ENCODE results near the gene PDS5B.
A peak's percentile ranks its signal among the peaks of the same experiment; 100 is the strongest.
"Not testable (repeated sequence)": the region's sequence is repeated elsewhere in the genome, so short reads cannot be mapped to it uniquely, and the experiment has no call there.

PDS5B gene

DNA sequence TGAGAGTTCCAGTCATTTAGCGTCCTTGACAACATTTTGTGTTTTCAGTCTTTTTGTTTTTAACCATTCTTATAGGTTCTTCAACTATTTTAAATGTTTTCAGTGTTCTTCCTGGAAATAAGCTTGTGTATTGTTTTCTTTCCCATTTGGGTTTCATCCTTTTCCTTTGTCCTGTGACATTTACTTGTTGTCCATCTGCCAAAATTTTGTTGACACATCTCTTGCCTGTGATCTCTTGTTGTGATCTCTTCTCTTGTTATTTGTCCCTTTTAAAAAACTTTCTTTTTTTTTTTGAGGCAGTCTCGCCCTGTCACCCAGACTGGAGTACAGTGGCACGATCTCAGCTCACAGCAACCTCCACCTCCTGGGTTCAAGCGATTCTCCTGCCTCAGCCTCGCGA lies 96.5 kb downstream of the PDS5B start:
- no peak for DNase-seq (ENCODE audit: low read depth)
- no peak overlapping the region for H3K4me3 ChIP-seq (replicated peaks; ENCODE audit: low read depth, low read length)
- TF ChIP-seq, protein P1, sequence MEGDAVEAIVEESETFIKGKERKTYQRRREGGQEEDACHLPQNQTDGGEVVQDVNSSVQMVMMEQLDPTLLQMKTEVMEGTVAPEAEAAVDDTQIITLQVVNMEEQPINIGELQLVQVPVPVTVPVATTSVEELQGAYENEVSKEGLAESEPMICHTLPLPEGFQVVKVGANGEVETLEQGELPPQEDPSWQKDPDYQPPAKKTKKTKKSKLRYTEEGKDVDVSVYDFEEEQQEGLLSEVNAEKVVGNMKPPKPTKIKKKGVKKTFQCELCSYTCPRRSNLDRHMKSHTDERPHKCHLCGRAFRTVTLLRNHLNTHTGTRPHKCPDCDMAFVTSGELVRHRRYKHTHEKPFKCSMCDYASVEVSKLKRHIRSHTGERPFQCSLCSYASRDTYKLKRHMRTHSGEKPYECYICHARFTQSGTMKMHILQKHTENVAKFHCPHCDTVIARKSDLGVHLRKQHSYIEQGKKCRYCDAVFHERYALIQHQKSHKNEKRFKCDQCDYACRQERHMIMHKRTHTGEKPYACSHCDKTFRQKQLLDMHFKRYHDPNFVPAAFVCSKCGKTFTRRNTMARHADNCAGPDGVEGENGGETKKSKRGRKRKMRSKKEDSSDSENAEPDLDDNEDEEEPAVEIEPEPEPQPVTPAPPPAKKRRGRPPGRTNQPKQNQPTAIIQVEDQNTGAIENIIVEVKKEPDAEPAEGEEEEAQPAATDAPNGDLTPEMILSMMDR (IDR thresholded peaks at IDR 0.05; ENCODE audit: low read length, missing control alignments): no peak

DNA sequence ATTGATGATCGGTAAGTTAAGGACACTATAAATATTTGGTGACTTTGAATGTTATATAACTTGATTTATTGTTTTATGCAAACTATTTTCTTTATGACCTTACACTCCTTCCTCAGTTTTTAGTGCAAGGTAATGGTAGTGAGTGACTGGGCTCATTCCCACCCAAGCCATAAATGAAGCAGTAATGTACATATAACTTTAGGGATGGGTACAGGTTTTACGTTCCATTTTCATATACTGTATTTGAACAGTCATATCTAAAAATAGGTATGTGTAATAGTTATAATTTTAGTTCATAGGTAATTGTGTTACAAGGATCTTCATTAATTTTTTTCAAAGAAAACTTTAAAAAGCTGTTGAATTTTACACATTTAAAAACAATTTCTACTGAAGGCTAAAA lies 101.0 kb downstream of the PDS5B start:
- H3K4me3 ChIP-seq (replicated peaks; ENCODE audit: low read depth, low read length): no peak overlapping the region
- DNase-seq (ENCODE audit: low read depth): no peak
- TF ChIP-seq, protein P1 (IDR thresholded peaks at IDR 0.05; ENCODE audit: low read length, missing control alignments): no peak

DNA sequence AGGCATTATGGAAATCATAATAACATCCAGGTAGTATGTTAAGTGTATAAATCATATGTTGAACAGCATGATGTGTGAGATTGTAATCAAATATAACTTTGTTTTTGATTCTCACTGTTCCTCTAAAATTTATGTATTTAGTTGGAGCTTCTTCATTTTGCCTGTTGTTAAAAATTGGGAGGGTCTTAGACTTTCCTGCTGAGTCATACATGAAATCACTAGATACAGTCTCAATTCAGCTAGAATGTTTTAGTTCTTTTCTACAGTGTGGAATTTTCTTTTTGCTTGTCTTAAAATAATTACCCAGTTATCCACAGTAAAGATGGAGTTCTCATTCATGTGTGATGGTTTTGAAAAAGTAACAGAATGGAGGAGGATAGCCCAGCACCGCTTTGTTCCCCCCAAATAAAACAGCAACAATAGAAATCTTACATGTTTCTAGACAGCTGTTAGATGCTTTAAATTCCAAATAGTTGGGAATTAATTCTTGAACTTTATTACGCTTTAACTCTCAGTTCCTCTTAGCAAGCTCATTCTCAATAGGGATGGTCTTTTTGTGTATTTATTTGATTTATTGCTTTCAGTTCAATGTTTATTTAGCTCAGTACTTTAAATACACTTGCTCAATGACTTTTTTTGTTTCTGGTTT lies 109.5 kb downstream of the PDS5B start:
- TF ChIP-seq, protein P1 (IDR thresholded peaks at IDR 0.05; ENCODE audit: low read length, missing control alignments): no peak
- H3K4me3 ChIP-seq (replicated peaks; ENCODE audit: low read depth, low read length): no peak overlapping the region
- DNase-seq (ENCODE audit: low read depth): peak; percentile 10

DNA sequence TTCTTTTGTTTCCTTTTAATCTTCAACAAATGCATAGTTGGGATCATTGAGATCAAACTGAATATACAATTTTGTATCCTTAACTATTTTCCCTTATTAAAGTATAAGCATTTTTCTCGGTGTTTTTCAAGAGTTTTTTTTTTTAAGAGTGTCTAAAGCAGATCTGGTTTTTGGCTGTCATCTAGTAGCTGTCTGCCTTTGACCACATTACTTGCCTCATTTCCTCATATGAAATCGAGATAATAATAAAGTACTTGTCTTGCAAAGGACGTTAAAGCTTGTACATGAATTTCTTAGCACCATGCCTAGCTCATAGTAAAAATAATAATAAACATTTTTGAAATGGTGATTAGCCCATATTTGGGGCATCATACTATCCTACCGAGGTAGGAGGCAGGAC lies 121.2 kb downstream of the PDS5B start:
- no peak overlapping the region for H3K4me3 ChIP-seq (replicated peaks; ENCODE audit: low read depth, low read length)
- no peak for DNase-seq (ENCODE audit: low read depth)
- TF ChIP-seq, protein P1 (IDR thresholded peaks at IDR 0.05; ENCODE audit: low read length, missing control alignments): no peak

DNA sequence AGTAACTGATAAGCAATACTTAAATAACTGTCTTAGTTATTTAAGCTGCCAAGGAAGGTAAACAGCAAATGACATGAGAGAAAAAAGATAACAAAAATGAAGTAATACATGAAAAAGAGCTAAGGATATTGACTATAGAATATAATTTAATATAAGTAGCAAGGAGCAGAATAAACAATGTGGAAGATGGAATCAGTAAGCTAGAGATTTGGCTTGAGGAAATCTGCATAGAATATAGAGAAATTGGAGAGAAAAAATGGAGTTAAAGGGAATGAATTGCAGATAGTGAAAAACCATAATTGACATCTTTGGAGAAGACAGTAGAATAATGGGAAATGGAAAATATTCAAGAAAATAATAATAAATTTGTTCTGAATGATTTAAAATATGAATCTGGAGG lies 127.1 kb downstream of the PDS5B start:
- TF ChIP-seq, protein P1 (IDR thresholded peaks at IDR 0.05; ENCODE audit: low read length, missing control alignments): no peak
- DNase-seq (ENCODE audit: low read depth): no peak

DNA sequence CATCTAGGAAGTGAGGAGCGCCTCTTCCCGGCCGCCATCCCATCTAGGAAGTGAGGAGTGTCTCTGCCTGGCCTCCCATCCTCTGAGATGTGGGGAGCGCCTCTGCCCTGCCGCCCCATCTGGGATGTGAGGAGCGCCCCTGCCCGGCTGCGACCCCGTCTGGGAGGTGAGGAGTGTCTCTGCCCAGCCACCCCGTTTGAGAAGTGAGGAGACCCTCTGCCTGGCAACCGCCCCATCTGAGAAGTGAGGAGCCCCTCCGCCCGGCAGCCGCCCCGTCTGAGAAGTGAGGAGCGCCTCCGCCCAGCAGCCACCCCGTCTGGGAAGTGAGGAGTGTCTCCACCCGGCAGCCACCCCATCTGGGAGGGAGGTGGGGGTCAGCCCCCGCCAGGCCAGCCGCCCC lies 129.9 kb downstream of the PDS5B start:
- DNase-seq (ENCODE audit: low read depth); H3K4me3 ChIP-seq (replicated peaks; ENCODE audit: low read depth, low read length): not testable (repeated sequence)

More for the DNA sequence above, 127.1 kb downstream of the PDS5B start:
- H3K4me3 ChIP-seq (replicated peaks; ENCODE audit: low read depth, low read length): no peak overlapping the region

DNA sequence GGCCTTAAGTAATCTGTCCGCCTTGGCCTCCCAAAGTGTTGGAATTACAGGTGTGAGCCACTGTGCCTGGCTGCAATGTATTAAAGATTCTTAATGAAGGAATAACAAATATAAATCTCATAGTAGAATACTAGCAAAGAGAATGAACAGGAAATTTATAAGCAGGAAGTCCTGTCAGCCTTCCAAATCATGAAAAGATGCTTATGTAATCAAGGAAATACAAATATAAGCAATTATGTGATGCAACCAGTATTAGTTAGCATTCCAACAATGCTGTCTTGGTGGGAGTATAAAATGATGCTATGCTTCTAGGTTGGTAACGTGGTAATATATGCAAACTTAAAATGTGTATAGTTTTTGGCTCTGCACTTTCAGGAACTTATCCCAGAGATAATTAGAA lies 133.8 kb downstream of the PDS5B start:
- TF ChIP-seq, protein P1 (IDR thresholded peaks at IDR 0.05; ENCODE audit: low read length, missing control alignments): no peak
- DNase-seq (ENCODE audit: low read depth): peak; percentile 80
- no peak overlapping the region for H3K4me3 ChIP-seq (replicated peaks; ENCODE audit: low read depth, low read length)

DNA sequence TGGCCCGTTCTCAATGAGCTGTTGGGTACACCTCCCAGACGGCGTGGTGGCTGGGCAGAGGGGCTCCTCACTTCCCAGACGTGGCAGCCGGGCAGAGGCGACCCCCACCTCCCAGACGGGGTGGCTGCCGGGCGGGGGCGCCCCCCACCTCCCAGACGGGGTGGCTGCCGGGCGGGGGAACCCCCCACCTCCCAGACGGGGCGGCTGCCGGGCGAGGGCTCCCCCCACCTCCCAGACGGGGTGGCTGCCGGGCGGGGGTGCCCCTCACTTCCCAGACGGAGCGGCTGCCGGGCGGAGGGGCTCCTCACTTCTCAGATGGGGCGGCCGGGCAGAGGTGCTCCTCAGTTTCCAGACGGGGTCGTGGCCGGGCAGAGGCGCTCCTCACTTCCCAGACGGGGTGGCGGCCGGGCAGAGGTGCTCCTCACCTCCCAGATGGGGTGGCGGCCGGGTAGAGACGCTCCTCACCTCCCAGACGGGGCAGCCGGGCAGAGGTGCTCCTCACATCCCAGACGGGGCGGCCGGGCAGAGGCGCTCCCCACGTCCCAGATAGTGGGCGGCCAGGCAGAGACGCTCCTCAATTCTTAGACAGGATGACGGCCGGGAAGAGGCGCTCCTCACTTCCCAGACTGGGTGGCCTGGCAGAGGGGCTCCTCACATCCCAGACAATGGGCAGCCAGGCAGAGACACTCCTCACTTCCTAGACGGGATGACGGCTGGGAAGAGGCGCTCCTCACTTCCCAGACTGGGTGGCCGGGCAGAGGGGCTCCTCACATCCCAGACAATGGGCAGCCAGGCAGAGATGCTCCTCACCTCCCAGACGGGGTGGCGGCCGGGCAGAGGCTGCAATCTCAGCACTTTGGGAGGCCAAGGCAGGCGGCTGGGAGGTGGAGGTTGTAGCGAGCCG lies 135.1 kb downstream of the PDS5B start:
- H3K4me3 ChIP-seq (replicated peaks; ENCODE audit: low read depth, low read length): not testable (repeated sequence)

More for the DNA sequence above, 135.1 kb downstream of the PDS5B start:
- not testable (repeated sequence) for DNase-seq (ENCODE audit: low read depth)

Data from fibroblast of pulmonary artery (primary cell).